ENCODE results near the gene NDRG2. TPM values are rescaled to one million over a fixed set of nuclear protein-coding genes. Genes with fewer than 3 reads are reported as not detected.
A peak's percentile ranks its signal among the peaks of the same experiment; 100 is the strongest.

The NDRG2 gene
- total RNA-seq, 8 experiments from 2014 or later = 4.1 to 51.8 (median 13.7) TPM

- H3K4me1 ChIP-seq (replicated peaks in 1 of 2) = no peaks in the 10 kb centered on the region
- peak in 3 of 8 experiments; percentile 46 to 71 (median 57) for ATAC-seq (replicated peaks in 6 of 8)
- H3K4me3 ChIP-seq = no peak overlapping the region
- no peak overlapping the region for H3K27ac ChIP-seq
- in situ Hi-C loops (cut with MboI; ENCODE audit: low pct_unique_long_range_greater_than_20kb in 2 of 9, low sequenced_read_pairs in 9 of 9, unreplicated experiment in 9 of 9) = no loop called here
- WGBS, 10 experiments = 21 to 80% (median 56%) methylated on average over 1 to 9 of the region's 10 CpGs
These were observed 13.9 kb upstream of the NDRG2 start for GRCh38 chr14:21038441-21039422.

GRCh38 chr14:21037156-21037555 is 12.3 kb upstream of the NDRG2 start:
- 0 to 100% (median 83%) methylated on average over 1 to 2 of the region's 3 CpGs; no CpG with 5 or more reads in 5 of the 10 experiments for WGBS, 10 experiments
- Histone ChIP-seq H3K27ac (no peak overlapping the region), H3K4me3 (no peak overlapping the region), H3K4me1 (replicated peaks in 1 of 2) (no peaks in the 10 kb centered on the region)
- in situ Hi-C loops (cut with MboI; ENCODE audit: low pct_unique_long_range_greater_than_20kb in 2 of 9, low sequenced_read_pairs in 9 of 9, unreplicated experiment in 9 of 9) = no loop called here
- ATAC-seq (replicated peaks in 6 of 8) = peak in 1 of 8 experiments; percentile 36

- 85 to 100% (median 90%) methylated on average over 2 to 4 of the region's 7 CpGs; no CpG with 5 or more reads in 6 of the 10 experiments for WGBS, 10 experiments
- Histone ChIP-seq H3K27ac (no peak overlapping the region), H3K4me3 (no peak overlapping the region), H3K4me1 (replicated peaks in 1 of 2) (no peaks in the 10 kb centered on the region)
- ATAC-seq (replicated peaks in 6 of 8) = no peak
- in situ Hi-C loops (cut with MboI; ENCODE audit: low pct_unique_long_range_greater_than_20kb in 2 of 9, low sequenced_read_pairs in 9 of 9, unreplicated experiment in 9 of 9) = no loop called here
These were observed 11.9 kb upstream of the NDRG2 start for GRCh38 chr14:21036751-21037150.

- Histone ChIP-seq H3K4me3 (no peak within 1 kb of the TSS), H3K4me1 (replicated peaks in 1 of 2) (no peaks in the 10 kb centered on the region), H3K27ac (no peak within 1 kb of the TSS)
- ATAC-seq (replicated peaks in 6 of 8) = no peak
- WGBS, 10 experiments = 16 to 100% (median 33%) methylated on average over 1 to 5 of the region's 5 CpGs
- in situ Hi-C loops (cut with MboI; ENCODE audit: low pct_unique_long_range_greater_than_20kb in 2 of 9, low sequenced_read_pairs in 9 of 9, unreplicated experiment in 9 of 9) = no loop called here
These were observed 9.8 kb upstream of the NDRG2 start, which contains the start of gene RNASE13 for GRCh38 chr14:21034707-21035106. TSS of gene RNASE13 (minus strand) at chr14:21034807. CDS start at chr14:21034288, 519 bp downstream.

- Histone ChIP-seq H3K27ac (no peak overlapping the region), H3K4me1 (replicated peaks in 1 of 2) (no peaks in the 10 kb centered on the region), H3K4me3 (no peak overlapping the region)
- 30 to 83% (median 68%) methylated on average over 1 to 3 of the region's 4 CpGs; no CpG with 5 or more reads in 6 of the 10 experiments for WGBS, 10 experiments
- in situ Hi-C loops (cut with MboI; ENCODE audit: low pct_unique_long_range_greater_than_20kb in 2 of 9, low sequenced_read_pairs in 9 of 9, unreplicated experiment in 9 of 9) = no loop called here
- no peak for ATAC-seq (replicated peaks in 6 of 8)
These were observed 8.4 kb upstream of the NDRG2 start for GRCh38 chr14:21033133-21033698.

- Histone ChIP-seq H3K4me3 (no peak overlapping the region), H3K4me1 (replicated peaks in 1 of 2) (no peaks in the 10 kb centered on the region), H3K27ac (no peak overlapping the region)
- WGBS, 10 experiments = 34 to 93% (median 65%) methylated on average over 1 to 4 of the region's 5 CpGs; no CpG with 5 or more reads in 4 of the 10 experiments
- in situ Hi-C loops (cut with MboI; ENCODE audit: low pct_unique_long_range_greater_than_20kb in 2 of 9, low sequenced_read_pairs in 9 of 9, unreplicated experiment in 9 of 9) = no loop called here
- ATAC-seq (replicated peaks in 6 of 8) = peak in 2 of 8 experiments; percentile 18 to 49
These were observed 7.7 kb upstream of the NDRG2 start for GRCh38 chr14:21032326-21033132.

GRCh38 chr14:21030531-21030930 is 5.7 kb upstream of the NDRG2 start:
- no peak overlapping the region for H3K4me3 ChIP-seq
- no peak overlapping the region for H3K27ac ChIP-seq
- ATAC-seq (replicated peaks in 6 of 8) = no peak
- H3K4me1 ChIP-seq (replicated peaks in 1 of 2) = no peaks in the 10 kb centered on the region
- in situ Hi-C loops (cut with MboI; ENCODE audit: low pct_unique_long_range_greater_than_20kb in 2 of 9, low sequenced_read_pairs in 9 of 9, unreplicated experiment in 9 of 9) = no loop called here
- WGBS, 10 experiments = 20 to 93% (median 75%) methylated on average over 1 to 9 of the region's 12 CpGs; no CpG with 5 or more reads in 3 of the 10 experiments

GRCh38 chr14:21029917-21030316 is 5.1 kb upstream of the NDRG2 start, which contains the start of gene TPPP2:
TSS of gene TPPP2 (plus strand) at chr14:21030217. CDS start at chr14:21030582, 365 bp downstream.
- H3K4me3 ChIP-seq = no peak within 1 kb of the TSS
- H3K27ac ChIP-seq = no peak within 1 kb of the TSS
- ATAC-seq (replicated peaks in 6 of 8) = no peak
- in situ Hi-C loops (cut with MboI; ENCODE audit: low pct_unique_long_range_greater_than_20kb in 2 of 9, low sequenced_read_pairs in 9 of 9, unreplicated experiment in 9 of 9) = no loop called here
- no peaks in the 10 kb centered on the region for H3K4me1 ChIP-seq (replicated peaks in 1 of 2)
- WGBS, 10 experiments = 20 to 100% (median 80%) methylated on average over 1 to 5 of the region's 5 CpGs; no CpG with 5 or more reads in 1 of the 10 experiments

GRCh38 chr14:21026988-21027315 is 2.1 kb upstream of the NDRG2 start:
- in situ Hi-C loops (cut with MboI; ENCODE audit: low pct_unique_long_range_greater_than_20kb in 2 of 9, low sequenced_read_pairs in 9 of 9, unreplicated experiment in 9 of 9) = no loop called here
- Histone ChIP-seq H3K4me1 (replicated peaks in 1 of 2) (no peaks in the 10 kb centered on the region), H3K27ac (no peak overlapping the region), H3K4me3 (no peak overlapping the region)
- ATAC-seq (replicated peaks in 6 of 8) = no peak
- WGBS, 10 experiments = 42 to 100% (median 86%) methylated on average over 1 to 3 of the region's 3 CpGs; no CpG with 5 or more reads in 6 of the 10 experiments

- in situ Hi-C loops (cut with MboI; ENCODE audit: low pct_unique_long_range_greater_than_20kb in 2 of 9, low sequenced_read_pairs in 9 of 9, unreplicated experiment in 9 of 9) = no loop called here
- WGBS, 10 experiments = 38 to 100% (median 90%) methylated on average over 1 to 3 of the region's 7 CpGs; no CpG with 5 or more reads in 6 of the 10 experiments
- ATAC-seq (replicated peaks in 6 of 8) = no peak
- Histone ChIP-seq H3K4me3 (peak overlapping the region in 1 of 5 donors; percentile 40), H3K27ac (no peak overlapping the region), H3K4me1 (replicated peaks in 1 of 2) (no peaks in the 10 kb centered on the region)
These were observed 1.6 kb upstream of the NDRG2 start for GRCh38 chr14:21026274-21026987.

GRCh38 chr14:21025371-21026273 is 761 bp upstream of the NDRG2 start:
- ATAC-seq (replicated peaks in 6 of 8) = peak in 7 of 8 experiments; percentile 14 to 56 (median 43)
- in situ Hi-C loops (cut with MboI; ENCODE audit: low pct_unique_long_range_greater_than_20kb in 2 of 9, low sequenced_read_pairs in 9 of 9, unreplicated experiment in 9 of 9) = no loop called here
- 11 to 20% methylated on average over 3 to 5 of the region's 58 CpGs; no CpG with 5 or more reads in 8 of the 10 experiments for WGBS, 10 experiments
- no peaks in the 10 kb centered on the region for H3K4me1 ChIP-seq (replicated peaks in 1 of 2)
- peak overlapping the region; percentile 40 to 49 (median 46) for H3K4me3 ChIP-seq
- H3K27ac ChIP-seq = peak overlapping the region in 1 of 2 donors; percentile 50

Data from motor neuron (in vitro differentiated cells).